ENCODE data around the gene ARL16.

DNA sequence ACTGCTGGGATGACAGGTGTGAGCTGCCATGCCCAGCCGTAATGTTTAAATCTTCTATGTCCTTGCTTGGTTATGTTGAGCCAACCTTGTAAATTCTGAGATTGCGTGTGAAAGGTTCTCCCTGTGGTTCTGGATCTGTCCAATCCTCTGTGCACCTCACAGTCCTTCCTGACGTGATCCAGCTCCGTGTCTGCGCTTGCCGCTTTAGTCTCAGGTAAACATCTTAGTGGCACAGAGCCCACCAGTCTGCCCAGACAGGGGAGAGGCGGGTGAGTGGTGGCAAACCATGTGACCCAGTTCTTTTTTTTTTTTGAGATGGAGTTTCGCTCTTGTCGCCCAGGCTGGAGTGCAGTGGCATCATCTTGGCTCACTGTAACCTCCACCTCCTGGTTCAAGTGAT, 42.4 kb upstream of the ARL16 start:
- TF ChIP-seq POLR2AphosphoS5 (IDR thresholded peaks at IDR 0.05; ENCODE audit: low read depth, low read length): no peak
- no peak for TF ChIP-seq EP300 (IDR thresholded peaks at IDR 0.05; ENCODE audit: borderline replicate concordance in 1 of 2, low read depth in 2 of 2, low read length in 2 of 2)
- no peak for TF ChIP-seq KDM1A (IDR thresholded peaks at IDR 0.05; ENCODE audit: borderline replicate concordance, low read length)
- no peak for TF ChIP-seq EGR1 (IDR thresholded peaks at IDR 0.05; ENCODE audit: borderline replicate concordance, low read depth, low read length)
- TF ChIP-seq, protein P1, sequence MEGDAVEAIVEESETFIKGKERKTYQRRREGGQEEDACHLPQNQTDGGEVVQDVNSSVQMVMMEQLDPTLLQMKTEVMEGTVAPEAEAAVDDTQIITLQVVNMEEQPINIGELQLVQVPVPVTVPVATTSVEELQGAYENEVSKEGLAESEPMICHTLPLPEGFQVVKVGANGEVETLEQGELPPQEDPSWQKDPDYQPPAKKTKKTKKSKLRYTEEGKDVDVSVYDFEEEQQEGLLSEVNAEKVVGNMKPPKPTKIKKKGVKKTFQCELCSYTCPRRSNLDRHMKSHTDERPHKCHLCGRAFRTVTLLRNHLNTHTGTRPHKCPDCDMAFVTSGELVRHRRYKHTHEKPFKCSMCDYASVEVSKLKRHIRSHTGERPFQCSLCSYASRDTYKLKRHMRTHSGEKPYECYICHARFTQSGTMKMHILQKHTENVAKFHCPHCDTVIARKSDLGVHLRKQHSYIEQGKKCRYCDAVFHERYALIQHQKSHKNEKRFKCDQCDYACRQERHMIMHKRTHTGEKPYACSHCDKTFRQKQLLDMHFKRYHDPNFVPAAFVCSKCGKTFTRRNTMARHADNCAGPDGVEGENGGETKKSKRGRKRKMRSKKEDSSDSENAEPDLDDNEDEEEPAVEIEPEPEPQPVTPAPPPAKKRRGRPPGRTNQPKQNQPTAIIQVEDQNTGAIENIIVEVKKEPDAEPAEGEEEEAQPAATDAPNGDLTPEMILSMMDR (IDR thresholded peaks at IDR 0.05; ENCODE audit: control extremely low read depth in 1 of 3, insufficient read depth in 1 of 3, low read depth in 1 of 3, low read length in 3 of 3): no peak
- TF ChIP-seq POLR2A (IDR thresholded peaks at IDR 0.05; ENCODE audit: control extremely low read depth in 1 of 2, low read depth in 2 of 2, low read length in 2 of 2): no peak
- no peak for TF ChIP-seq TAF1 (IDR thresholded peaks at IDR 0.05; ENCODE audit: low read depth, low read length)
- no peak for TF ChIP-seq EZH2 (IDR thresholded peaks at IDR 0.05; ENCODE audit: low read depth, low read length, severe bottlenecking)
- TF ChIP-seq ZNF274 (IDR thresholded peaks at IDR 0.05; ENCODE audit: borderline replicate concordance, extremely low read depth, low read length): no peak
- TF ChIP-seq ASH2L (IDR thresholded peaks at IDR 0.05; ENCODE audit: low read length): no peak
